C4-2B (cell line): ENCODE results near the gene IFNG.

Experiments
- ZFX ChIP-seq: fragments of 450-650 bp; IDR thresholded peaks from 2 replicates; pipeline ENCODE4 v1.6.1; 2017
- TF ChIP-seq, protein P1 (sequence below): fragments of 450-650 bp; conservative IDR thresholded peaks from 2 replicates; pipeline ENCODE4 v1.5.1; 2017; ENCODE audit warnings: mild to moderate bottlenecking

DNA sequence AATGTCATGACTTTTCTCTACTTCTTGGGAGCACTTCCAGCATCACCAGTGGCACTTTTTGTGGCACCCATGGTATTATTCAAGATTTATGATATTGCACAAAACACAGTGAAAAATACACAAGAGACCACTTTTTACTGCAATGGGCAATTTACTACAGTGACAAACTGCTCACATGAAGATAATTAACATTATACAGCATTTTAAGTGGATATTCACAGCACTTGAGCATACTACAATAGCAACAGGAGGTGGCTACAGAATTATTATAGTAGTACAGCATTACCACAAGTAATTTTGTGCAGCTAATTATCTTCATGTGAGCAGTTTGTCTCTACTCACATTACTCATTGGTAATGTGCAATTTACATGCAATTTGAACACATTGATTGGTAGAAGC is 47.7 kb upstream of the IFNG start:
- TF ChIP-seq, protein P1, sequence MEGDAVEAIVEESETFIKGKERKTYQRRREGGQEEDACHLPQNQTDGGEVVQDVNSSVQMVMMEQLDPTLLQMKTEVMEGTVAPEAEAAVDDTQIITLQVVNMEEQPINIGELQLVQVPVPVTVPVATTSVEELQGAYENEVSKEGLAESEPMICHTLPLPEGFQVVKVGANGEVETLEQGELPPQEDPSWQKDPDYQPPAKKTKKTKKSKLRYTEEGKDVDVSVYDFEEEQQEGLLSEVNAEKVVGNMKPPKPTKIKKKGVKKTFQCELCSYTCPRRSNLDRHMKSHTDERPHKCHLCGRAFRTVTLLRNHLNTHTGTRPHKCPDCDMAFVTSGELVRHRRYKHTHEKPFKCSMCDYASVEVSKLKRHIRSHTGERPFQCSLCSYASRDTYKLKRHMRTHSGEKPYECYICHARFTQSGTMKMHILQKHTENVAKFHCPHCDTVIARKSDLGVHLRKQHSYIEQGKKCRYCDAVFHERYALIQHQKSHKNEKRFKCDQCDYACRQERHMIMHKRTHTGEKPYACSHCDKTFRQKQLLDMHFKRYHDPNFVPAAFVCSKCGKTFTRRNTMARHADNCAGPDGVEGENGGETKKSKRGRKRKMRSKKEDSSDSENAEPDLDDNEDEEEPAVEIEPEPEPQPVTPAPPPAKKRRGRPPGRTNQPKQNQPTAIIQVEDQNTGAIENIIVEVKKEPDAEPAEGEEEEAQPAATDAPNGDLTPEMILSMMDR = no peak
- TF ChIP-seq ZFX = no peak
